WERI-Rb-1 (cell line): ENCODE data around the gene NGF.

Experiments used
- DNase-seq: peaks from one replicate; pipeline ENCODE4 v3.0.0-alpha.2; 2020
- H3K27ac ChIP-seq: fragments of 250-450 bp; sonication (Bioruptor Pico); 2 replicates; pipeline ENCODE4 v1.5.1; 2020; ENCODE audit warnings: mild to moderate bottlenecking, moderate library complexity
- H3K27me3 ChIP-seq: fragments of 250-450 bp; sonication (Bioruptor Pico); 2 replicates; pipeline ENCODE4 v1.5.1; 2021; ENCODE audit warnings: mild to moderate bottlenecking, low read depth, moderate library complexity; ENCODE audit not compliant: insufficient read depth, severe bottlenecking
- H3K36me3 ChIP-seq: fragments of 250-450 bp; sonication (Bioruptor Pico); 2 replicates; pipeline ENCODE4 v1.5.1; 2020; ENCODE audit warnings: mild to moderate bottlenecking, moderate library complexity
- H3K4me3 ChIP-seq: 2 replicates; pipeline ENCODE4 v1.5.1; 2011; ENCODE audit warnings: low read depth, mild to moderate bottlenecking, control low read depth, low read length
- H3K9me3 ChIP-seq: fragments of 250-450 bp; sonication (Bioruptor Pico); 2 replicates; pipeline ENCODE4 v1.5.1; 2021; ENCODE audit warnings: mild to moderate bottlenecking, moderate library complexity; ENCODE audit not compliant: severe bottlenecking
- TF ChIP-seq, protein P1 (sequence below): IDR thresholded peaks from 2 replicates; pipeline ENCODE4 v1.5.1; 2011; ENCODE audit warnings: low read depth, mild to moderate bottlenecking, control low read depth, inconsistent platforms, low read length

Gene NGF

DNA sequence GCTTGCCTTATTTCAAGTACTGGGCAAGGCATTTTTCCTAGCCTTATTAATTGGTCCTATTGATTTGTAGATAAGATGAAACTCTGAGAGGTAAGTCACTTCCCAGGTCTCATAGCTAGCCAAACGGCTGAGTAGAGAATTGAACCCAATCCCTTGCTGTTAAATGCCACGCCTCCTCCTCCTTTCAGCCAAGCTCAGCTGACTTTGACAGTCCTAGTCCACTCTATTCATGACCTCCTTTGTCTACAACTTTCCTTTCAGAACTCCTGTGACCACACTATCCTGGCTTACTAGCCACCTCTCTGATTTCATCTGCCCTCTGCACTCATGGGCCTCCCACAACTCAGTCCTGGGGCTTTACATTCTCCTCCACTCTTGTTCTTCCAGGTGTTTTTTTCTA is 3.9 kb upstream of the NGF start:
- TF ChIP-seq, protein P1, sequence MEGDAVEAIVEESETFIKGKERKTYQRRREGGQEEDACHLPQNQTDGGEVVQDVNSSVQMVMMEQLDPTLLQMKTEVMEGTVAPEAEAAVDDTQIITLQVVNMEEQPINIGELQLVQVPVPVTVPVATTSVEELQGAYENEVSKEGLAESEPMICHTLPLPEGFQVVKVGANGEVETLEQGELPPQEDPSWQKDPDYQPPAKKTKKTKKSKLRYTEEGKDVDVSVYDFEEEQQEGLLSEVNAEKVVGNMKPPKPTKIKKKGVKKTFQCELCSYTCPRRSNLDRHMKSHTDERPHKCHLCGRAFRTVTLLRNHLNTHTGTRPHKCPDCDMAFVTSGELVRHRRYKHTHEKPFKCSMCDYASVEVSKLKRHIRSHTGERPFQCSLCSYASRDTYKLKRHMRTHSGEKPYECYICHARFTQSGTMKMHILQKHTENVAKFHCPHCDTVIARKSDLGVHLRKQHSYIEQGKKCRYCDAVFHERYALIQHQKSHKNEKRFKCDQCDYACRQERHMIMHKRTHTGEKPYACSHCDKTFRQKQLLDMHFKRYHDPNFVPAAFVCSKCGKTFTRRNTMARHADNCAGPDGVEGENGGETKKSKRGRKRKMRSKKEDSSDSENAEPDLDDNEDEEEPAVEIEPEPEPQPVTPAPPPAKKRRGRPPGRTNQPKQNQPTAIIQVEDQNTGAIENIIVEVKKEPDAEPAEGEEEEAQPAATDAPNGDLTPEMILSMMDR = no peak
- Histone ChIP-seq H3K27me3 (peaks cover 3% of the 10 kb centered on the region), H3K4me3 (no peak overlapping the region), H3K9me3 (no peaks in the 10 kb centered on the region), H3K27ac (no peak overlapping the region), H3K36me3 (no peaks in the 10 kb centered on the region)
- no peak for DNase-seq

DNA sequence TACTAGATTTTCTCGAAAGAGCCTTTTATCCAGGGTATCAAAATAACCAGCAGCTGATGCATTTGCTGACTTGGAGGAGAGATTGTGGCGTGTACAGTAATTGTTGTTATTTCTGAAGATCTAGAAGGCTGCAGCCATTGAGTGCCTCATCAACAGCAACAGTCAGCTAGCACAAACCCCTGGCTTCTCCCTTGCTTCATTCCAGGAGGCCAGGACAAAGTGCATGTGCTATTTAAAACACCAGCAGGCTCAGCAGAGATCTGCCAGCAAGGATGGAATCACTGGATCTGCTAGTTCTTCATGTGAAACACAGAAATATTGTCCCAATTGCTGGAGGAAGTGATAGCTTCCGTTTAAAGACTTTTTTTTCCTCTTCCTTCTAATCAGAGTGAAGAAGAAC is 2.8 kb upstream of the NGF start:
- Histone ChIP-seq H3K9me3 (no peaks in the 10 kb centered on the region), H3K4me3 (no peak overlapping the region), H3K36me3 (no peaks in the 10 kb centered on the region), H3K27ac (no peak overlapping the region), H3K27me3 (peaks cover 3% of the 10 kb centered on the region)
- no peak for DNase-seq
- TF ChIP-seq, protein P1 = no peak

DNA sequence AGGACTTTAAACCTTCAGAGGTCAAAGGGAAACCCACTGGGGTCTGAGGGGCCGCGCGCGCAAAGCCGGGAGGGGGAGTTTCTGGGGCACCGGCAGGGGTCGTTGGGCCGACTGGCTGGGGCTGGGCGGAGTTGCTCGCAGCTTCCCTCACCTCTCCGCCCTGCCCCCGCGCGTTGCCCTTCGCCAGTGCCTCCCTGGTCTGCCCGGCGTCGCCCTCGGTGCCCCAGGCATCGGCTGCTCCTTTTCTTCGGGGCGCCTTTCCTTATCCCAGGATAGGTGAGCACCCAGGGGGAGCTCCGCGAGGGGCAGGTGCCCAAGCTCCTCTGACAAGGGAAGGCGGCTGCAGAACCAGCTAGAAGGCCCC is 390 bp upstream of the NGF start:
- H3K27ac ChIP-seq = no peak overlapping the region
- H3K9me3 ChIP-seq = no peaks in the 10 kb centered on the region
- TF ChIP-seq, protein P1 = no peak
- H3K4me3 ChIP-seq = no peak overlapping the region
- no peaks in the 10 kb centered on the region for H3K36me3 ChIP-seq
- no peak for DNase-seq
- peaks cover 3% of the 10 kb centered on the region for H3K27me3 ChIP-seq

DNA sequence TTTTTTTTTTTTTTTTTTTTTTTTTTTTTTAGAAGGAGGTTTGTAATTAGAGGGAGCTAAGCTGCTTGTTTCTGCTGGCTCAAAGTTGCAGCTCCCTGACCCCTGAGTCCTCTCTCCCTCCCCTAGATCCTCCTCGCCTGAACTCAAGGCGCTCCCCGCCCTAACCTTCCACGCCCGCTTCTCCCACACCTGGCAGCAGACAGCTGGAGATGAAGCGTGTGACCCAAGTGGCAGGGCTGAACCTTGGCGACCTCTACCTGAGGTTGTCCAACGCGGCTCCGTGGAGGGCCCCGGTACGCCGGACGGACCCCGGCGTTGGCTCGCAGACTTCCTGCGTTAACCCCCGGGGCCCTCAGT is 795 bp downstream of the NGF start:
- H3K27ac ChIP-seq = no peak overlapping the region; the same call in 1 of the 2 replicates
- H3K36me3 ChIP-seq = no peaks in the 10 kb centered on the region
- DNase-seq = peak; percentile 24
- H3K27me3 ChIP-seq = peaks cover 3% of the 10 kb centered on the region
- TF ChIP-seq, protein P1 = no peak
- H3K4me3 ChIP-seq = peak overlapping the region; percentile 56
- no peaks in the 10 kb centered on the region for H3K9me3 ChIP-seq

DNA sequence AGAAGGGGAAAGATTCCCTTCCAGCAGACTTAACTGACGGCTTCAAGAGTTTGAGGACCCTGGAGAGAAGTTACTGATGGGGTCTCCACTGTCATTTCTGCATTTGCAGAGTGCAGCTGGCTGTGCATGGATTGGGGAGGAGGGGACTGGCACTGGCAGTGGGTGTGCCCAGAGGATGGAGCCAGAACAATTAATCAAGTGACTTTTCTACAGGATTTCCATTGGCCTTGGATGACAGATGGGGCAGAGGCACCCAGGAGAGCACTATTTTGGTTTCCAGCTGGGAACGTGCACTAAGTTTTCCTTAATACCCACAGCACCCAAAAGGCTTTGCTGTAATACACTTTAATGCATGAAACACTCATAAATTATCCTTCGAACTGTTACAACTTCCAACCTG is 1.3 kb downstream of the NGF start:
- Histone ChIP-seq H3K36me3 (no peaks in the 10 kb centered on the region), H3K9me3 (no peaks in the 10 kb centered on the region), H3K27me3 (peaks cover 3% of the 10 kb centered on the region), H3K27ac (no peak overlapping the region), H3K4me3 (peak overlapping the region; percentile 56)
- DNase-seq = peak; percentile 54
- TF ChIP-seq, protein P1 = no peak

DNA sequence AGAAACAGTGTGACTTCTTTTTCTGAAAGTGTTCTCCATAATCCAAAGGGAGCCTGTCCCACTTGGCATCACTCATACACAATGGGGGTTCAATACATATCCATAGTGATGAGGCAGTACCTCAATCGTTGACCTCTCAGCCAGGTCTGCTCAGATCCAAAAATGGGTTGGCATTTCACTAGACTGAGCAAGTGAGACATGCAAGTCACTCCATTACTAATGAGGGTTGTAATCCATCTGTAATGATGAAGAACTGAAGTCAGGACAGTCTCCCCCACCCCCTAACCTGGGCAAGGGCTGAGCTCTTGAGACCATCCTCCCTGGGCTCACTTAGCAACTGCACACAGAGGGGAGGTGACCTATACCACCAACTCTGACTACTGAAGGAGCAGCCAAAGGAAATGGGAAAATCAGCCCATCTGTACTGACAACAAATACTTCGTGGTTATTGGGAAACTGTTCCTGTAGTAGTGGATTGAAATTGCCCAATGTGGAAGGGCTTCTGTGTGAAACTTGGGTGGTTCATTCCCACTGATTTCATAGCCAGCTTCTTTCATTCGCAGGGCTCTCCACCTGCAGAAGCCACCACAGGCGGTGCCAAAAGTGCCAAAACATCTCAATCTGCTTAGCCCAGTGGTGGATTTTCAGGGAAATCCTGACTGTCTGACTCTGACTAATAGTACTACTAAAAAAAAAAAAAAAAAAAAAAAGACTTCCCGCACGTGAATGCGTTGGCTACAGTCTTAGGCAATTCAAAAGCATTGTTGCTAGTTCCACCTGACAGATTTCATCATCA is 5.0 kb downstream of the NGF start:
- Histone ChIP-seq H3K27ac (no peak overlapping the region), H3K36me3 (no peaks in the 10 kb centered on the region), H3K27me3 (peaks cover 2% of the 10 kb centered on the region), H3K9me3 (no peaks in the 10 kb centered on the region), H3K4me3 (no peak overlapping the region)
- DNase-seq = no peak
- TF ChIP-seq, protein P1 = no peak
